ENCODE data around the gene USP8.

DNA sequence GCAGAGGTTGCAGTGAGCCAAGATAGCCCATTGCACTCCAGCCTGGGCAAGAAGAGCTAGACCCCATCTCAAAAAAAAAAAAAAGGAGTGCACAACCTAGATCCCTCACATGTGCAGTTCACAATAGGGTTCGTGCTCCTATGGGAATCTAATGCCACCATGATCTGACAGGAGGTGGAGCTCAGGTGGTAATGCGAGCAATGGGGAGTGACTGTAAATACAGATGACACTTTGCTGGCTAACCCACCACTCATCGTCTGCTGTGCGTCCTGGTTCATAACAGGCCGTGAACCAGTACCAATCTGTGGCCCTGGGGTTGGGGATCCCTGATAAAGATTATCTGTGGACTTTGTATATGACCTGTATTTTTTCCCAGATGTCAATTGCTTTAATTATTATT lies 16.7 kb downstream of the USP8 start:
- TF ChIP-seq POLR2A (IDR thresholded peaks at IDR 0.05): no peak
- TF ChIP-seq, protein P1, sequence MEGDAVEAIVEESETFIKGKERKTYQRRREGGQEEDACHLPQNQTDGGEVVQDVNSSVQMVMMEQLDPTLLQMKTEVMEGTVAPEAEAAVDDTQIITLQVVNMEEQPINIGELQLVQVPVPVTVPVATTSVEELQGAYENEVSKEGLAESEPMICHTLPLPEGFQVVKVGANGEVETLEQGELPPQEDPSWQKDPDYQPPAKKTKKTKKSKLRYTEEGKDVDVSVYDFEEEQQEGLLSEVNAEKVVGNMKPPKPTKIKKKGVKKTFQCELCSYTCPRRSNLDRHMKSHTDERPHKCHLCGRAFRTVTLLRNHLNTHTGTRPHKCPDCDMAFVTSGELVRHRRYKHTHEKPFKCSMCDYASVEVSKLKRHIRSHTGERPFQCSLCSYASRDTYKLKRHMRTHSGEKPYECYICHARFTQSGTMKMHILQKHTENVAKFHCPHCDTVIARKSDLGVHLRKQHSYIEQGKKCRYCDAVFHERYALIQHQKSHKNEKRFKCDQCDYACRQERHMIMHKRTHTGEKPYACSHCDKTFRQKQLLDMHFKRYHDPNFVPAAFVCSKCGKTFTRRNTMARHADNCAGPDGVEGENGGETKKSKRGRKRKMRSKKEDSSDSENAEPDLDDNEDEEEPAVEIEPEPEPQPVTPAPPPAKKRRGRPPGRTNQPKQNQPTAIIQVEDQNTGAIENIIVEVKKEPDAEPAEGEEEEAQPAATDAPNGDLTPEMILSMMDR (IDR thresholded peaks at IDR 0.05): no peak

All from lower leg skin (tissue), 3 donors.